Osteoblast (primary cell): ENCODE measurements around the gene FAM149A. TPM values are rescaled to one million over a fixed set of nuclear protein-coding genes. Genes with fewer than 3 reads are reported as not detected.

Experiments
- DNase-seq: peaks from one replicate; pipeline ENCODE4 v3.0.0; 2011; ENCODE audit warnings: low spot score, mixed read lengths; ENCODE audit not compliant: insufficient read length; ENCODE audit errors: missing footprints
- H2AFZ ChIP-seq: 2 replicates; pipeline ENCODE4 v1.6.0; 2011; ENCODE audit warnings: mild to moderate bottlenecking, low read length
- H3K27ac ChIP-seq: 2 replicates; pipeline ENCODE4 v1.5.1; 2011; ENCODE audit warnings: mild to moderate bottlenecking, low read depth, low read length, moderate library complexity
- H3K27me3 ChIP-seq: 2 replicates; pipeline ENCODE4 v1.6.0; 2012; ENCODE audit warnings: mild to moderate bottlenecking, control low read depth, inconsistent platforms, low read length, moderate library complexity; ENCODE audit not compliant: insufficient read depth
- H3K36me3 ChIP-seq: 2 replicates; pipeline ENCODE4 v1.5.1; 2011; ENCODE audit warnings: mild to moderate bottlenecking, low read length, control low read depth, moderate library complexity; ENCODE audit not compliant: insufficient read depth
- H3K4me1 ChIP-seq: 2 replicates; pipeline ENCODE4 v1.5.1; 2011; ENCODE audit warnings: mild to moderate bottlenecking, low read length, control low read depth, moderate library complexity; ENCODE audit not compliant: insufficient read depth
- H3K4me2 ChIP-seq: 2 replicates; pipeline ENCODE4 v1.6.0; 2011; ENCODE audit warnings: mild to moderate bottlenecking, low read length; ENCODE audit not compliant: insufficient read depth
- H3K4me3 ChIP-seq: fragments of 200-600 bp; sonication (generic); 3 replicates; pipeline ENCODE4 v1.5.1; 2012; ENCODE audit warnings: mild to moderate bottlenecking, low read length, inconsistent platforms; ENCODE audit not compliant: insufficient read depth
- H3K79me2 ChIP-seq: 2 replicates; pipeline ENCODE4 v1.6.0; 2012; ENCODE audit warnings: mild to moderate bottlenecking, low read length, control low read depth, inconsistent platforms; ENCODE audit not compliant: insufficient read depth
- H3K9me3 ChIP-seq: 2 replicates; pipeline ENCODE4 v1.5.1; 2011; ENCODE audit warnings: low read depth, low read length, control low read depth
- H4K20me1 ChIP-seq: 2 replicates; pipeline ENCODE4 v1.6.0; 2012; ENCODE audit warnings: mild to moderate bottlenecking, low read length, control low read depth; ENCODE audit not compliant: insufficient read depth
- CTCF ChIP-seq: IDR thresholded peaks from 2 replicates; pipeline ENCODE4 v1.5.1; 2011; ENCODE audit warnings: mild to moderate bottlenecking, low read depth, low read length, moderate library complexity; ENCODE audit errors: extremely low read depth
- total RNA-seq: library from RNA; depleted of rRNA; stranded (reverse); fragments of >200 nt; gene quantifications from 2 replicates; pipeline ENCODE4 v1.2.3, GENCODE V29; 2012

FAM149A gene
- 3.3 and 12.7 TPM in 2 replicates for total RNA-seq

DNA sequence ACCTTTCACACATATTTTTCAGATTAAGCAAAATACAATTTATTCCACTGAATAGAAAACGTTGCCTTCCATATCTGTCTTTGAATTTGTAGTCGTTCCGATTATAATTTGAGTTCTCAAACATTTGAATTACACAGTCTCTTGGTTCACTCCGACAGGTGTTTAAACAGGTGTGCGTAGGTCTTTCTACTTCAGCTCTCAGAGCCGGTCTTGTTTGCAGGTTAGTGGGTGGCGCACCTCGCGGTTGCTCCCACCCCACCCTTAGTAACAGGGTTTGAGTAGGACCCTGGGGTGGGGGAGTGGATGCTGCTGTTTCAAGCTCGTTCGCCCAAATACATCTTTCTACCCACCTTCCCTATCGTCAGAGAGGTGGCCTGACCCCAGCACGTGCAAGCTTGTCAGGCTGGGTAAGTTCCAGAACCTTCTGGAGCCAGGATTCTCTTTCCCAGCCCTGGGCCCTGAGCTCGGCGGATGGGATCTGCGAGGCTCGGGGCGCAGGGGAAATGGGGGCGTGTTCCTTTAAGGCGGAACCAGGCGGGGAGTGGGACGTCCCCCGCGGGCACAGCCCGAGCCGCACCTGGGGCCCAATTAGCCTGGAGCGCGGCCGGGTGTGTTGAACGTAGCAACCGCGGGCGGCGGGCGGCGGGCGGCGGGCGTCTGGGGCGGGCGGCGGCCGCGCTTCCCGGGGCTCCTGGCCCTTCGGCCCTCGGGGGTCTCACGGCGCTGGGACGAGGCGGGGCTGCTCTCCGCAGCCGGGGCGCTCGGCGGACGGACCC lies at the start of gene FAM149A:
Gene FAM149A, plus strand, starts transcription at position 591 of the 776 bp plus-strand sequence.
- peak within 1 kb of the TSS; percentile 59 for H3K4me2 ChIP-seq
- peak within 1 kb of the TSS; percentile 56 for H3K4me3 ChIP-seq

DNA sequence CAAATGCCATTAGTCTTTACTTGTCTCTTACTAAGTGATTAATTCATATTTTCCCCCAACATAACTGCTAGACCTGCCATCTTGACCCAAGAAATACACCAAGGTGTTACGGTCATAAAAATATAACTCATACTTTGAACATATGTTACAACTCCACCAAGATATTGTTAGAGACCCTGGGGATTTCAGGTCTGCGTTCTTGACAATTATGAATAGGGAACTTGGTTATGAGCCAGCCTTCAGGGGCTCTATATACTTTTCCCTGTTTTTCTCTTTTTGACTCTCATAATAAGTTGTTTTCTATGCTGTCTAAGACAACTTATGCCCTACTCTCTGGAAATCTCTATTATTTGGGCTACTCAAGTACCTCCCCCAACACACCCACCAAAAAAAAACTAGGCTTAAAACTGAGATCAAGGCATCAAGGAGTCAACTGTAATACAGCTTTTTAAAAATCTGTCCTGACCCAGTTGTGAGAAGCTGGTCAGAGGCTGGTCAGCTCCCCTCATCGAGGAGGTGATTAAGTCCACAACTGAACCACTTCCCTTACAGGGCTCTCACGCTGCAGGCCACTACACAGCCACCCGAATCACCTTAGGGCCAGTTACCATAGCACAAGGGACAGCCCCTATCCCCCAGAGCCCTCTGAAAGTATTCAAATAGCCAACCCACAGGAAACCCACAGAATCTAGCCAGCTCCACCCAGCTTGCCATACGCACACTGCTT lies 46.1 kb upstream of the FAM149A start:
- H3K27me3 ChIP-seq = peaks cover 2% of the 10 kb centered on the region
- DNase-seq = no peak
- no peaks in the 10 kb centered on the region for H3K4me1 ChIP-seq
- H3K4me2 ChIP-seq = no peak overlapping the region
- no peaks in the 10 kb centered on the region for H3K79me2 ChIP-seq
- no peak overlapping the region for H2AFZ ChIP-seq
- no peaks in the 10 kb centered on the region for H3K36me3 ChIP-seq
- no peak for TF ChIP-seq CTCF
- no peaks in the 10 kb centered on the region for H4K20me1 ChIP-seq
- H3K9me3 ChIP-seq = no peaks in the 10 kb centered on the region
- H3K27ac ChIP-seq = no peak overlapping the region
- no peak overlapping the region for H3K4me3 ChIP-seq

More for the DNA sequence above, at the start of gene FAM149A:
- Histone ChIP-seq H2AFZ (no peak within 1 kb of the TSS), H4K20me1 (no peaks in the 10 kb centered on the region), H3K36me3 (no peaks in the 10 kb centered on the region), H3K79me2 (no peaks in the 10 kb centered on the region), H3K27me3 (peaks cover 35% of the 10 kb centered on the region), H3K27ac (no peak within 1 kb of the TSS), H3K9me3 (no peaks in the 10 kb centered on the region), H3K4me1 (no peaks in the 10 kb centered on the region)
- TF ChIP-seq CTCF = no peak
- peak; percentile 84 for DNase-seq

GRCh38 chr4:186058980-186059316 lies 45.6 kb upstream of the FAM149A start:
- no peak overlapping the region for H3K4me3 ChIP-seq
- no peaks in the 10 kb centered on the region for H3K36me3 ChIP-seq
- DNase-seq = no peak
- peaks cover 2% of the 10 kb centered on the region for H3K27me3 ChIP-seq
- H3K9me3 ChIP-seq = no peaks in the 10 kb centered on the region
- H2AFZ ChIP-seq = no peak overlapping the region
- H3K79me2 ChIP-seq = no peaks in the 10 kb centered on the region
- no peaks in the 10 kb centered on the region for H4K20me1 ChIP-seq
- no peak overlapping the region for H3K27ac ChIP-seq
- no peak for TF ChIP-seq CTCF
- no peak overlapping the region for H3K4me2 ChIP-seq
- no peaks in the 10 kb centered on the region for H3K4me1 ChIP-seq

GRCh38 chr4:186061921-186062320 lies 42.6 kb upstream of the FAM149A start:
- no peaks in the 10 kb centered on the region for H4K20me1 ChIP-seq
- H3K36me3 ChIP-seq = no peaks in the 10 kb centered on the region
- H3K9me3 ChIP-seq = no peaks in the 10 kb centered on the region
- H3K79me2 ChIP-seq = no peaks in the 10 kb centered on the region
- no peak for TF ChIP-seq CTCF
- H3K27ac ChIP-seq = no peak overlapping the region
- no peaks in the 10 kb centered on the region for H3K4me1 ChIP-seq
- H3K4me2 ChIP-seq = no peak overlapping the region
- DNase-seq = no peak
- no peak overlapping the region for H2AFZ ChIP-seq
- H3K27me3 ChIP-seq = peaks cover 2% of the 10 kb centered on the region
- H3K4me3 ChIP-seq = no peak overlapping the region
